DLD1 (cell line): ENCODE results near the gene VARS2.
"Not testable (repeated sequence)": the region's sequence is repeated elsewhere in the genome, so short reads cannot be mapped to it uniquely, and the experiment has no call there.

Experiments used
- in situ Hi-C: cut with HindIII; loops from 2 replicates; pipeline ENCODE4 v1.10.0; 2017; ENCODE audit warnings: low sequenced_read_pairs

The VARS2 gene

GRCh38 chr6:30918670-30919069 lies 4.6 kb downstream of the VARS2 start:
- in situ Hi-C loops = no loop called here

- in situ Hi-C loops = no loop called here
Measured at GRCh38 chr6:30922447-30922852, 8.4 kb downstream of the VARS2 start.

GRCh38 chr6:30924040-30924627 lies 10.1 kb downstream of the VARS2 start:
- in situ Hi-C loops = not testable (repeated sequence)

GRCh38 chr6:30926644-30927043 lies 12.6 kb downstream of the VARS2 start:
- in situ Hi-C loops = no loop called here

GRCh38 chr6:30927080-30927479 lies 13.0 kb downstream of the VARS2 start:
- in situ Hi-C loops = not testable (repeated sequence)

- in situ Hi-C loops = no loop called here
Measured at GRCh38 chr6:30928677-30929076, 14.6 kb downstream of the VARS2 start.

- in situ Hi-C loops = no loop called here
Measured at GRCh38 chr6:30930506-30930905, 16.5 kb downstream of the VARS2 start.

GRCh38 chr6:30931272-30931671 lies 17.2 kb downstream of the VARS2 start:
- in situ Hi-C loops = no loop called here

GRCh38 chr6:30931969-30932645 lies 18.1 kb downstream of the VARS2 start, which contains the start of gene SFTA2:
Gene SFTA2, minus strand, starts transcription at chr6:30932170. Its CDS starts 74 bp downstream, at chr6:30932096.
- in situ Hi-C loops = no loop called here

GRCh38 chr6:30932665-30933365 lies 18.8 kb downstream of the VARS2 start:
- in situ Hi-C loops = no loop called here

GRCh38 chr6:30935018-30935417 lies 21.0 kb downstream of the VARS2 start:
- in situ Hi-C loops = no loop called here

GRCh38 chr6:30937265-30937664 lies 23.2 kb downstream of the VARS2 start:
- in situ Hi-C loops = no loop called here

GRCh38 chr6:30938730-30939129 lies 24.7 kb downstream of the VARS2 start:
- in situ Hi-C loops = no loop called here

GRCh38 chr6:30939473-30939872 lies 25.4 kb downstream of the VARS2 start:
- in situ Hi-C loops = no loop called here

- in situ Hi-C loops = no loop called here
Measured at GRCh38 chr6:30940361-30940986, 26.4 kb downstream of the VARS2 start, which contains the start of gene MUCL3. Gene MUCL3, plus strand, starts transcription at chr6:30940973. Its CDS starts 27 bp downstream, at chr6:30941000.

- in situ Hi-C loops = no loop called here
Measured at GRCh38 chr6:30942338-30943060, 28.5 kb downstream of the VARS2 start.

- in situ Hi-C loops = no loop called here
Measured at GRCh38 chr6:30944051-30944450, 30.0 kb downstream of the VARS2 start.

- in situ Hi-C loops = no loop called here
Measured at GRCh38 chr6:30945281-30945680, 31.2 kb downstream of the VARS2 start.

- in situ Hi-C loops = no loop called here
Measured at GRCh38 chr6:30947231-30947630, 33.2 kb downstream of the VARS2 start.

GRCh38 chr6:30948811-30949210 lies 34.8 kb downstream of the VARS2 start:
- in situ Hi-C loops = no loop called here
